GM23248 (cell line): ENCODE data around the gene MARS1. TPM values are rescaled to one million over a fixed set of nuclear protein-coding genes. Genes with fewer than 3 reads are reported as not detected.

Experiments
- DNase-seq: peaks from one replicate; pipeline ENCODE4 v3.0.0-alpha.2; 2015
- H2AFZ ChIP-seq: fragments of 200-600 bp; sonication (generic); 2 replicates; pipeline ENCODE4 v1.6.1; 2016; ENCODE audit warnings: antibody characterized with exemption
- H3F3A ChIP-seq: fragments of 200-600 bp; sonication (generic); 2 replicates; pipeline ENCODE4 v1.6.1; 2016; ENCODE audit warnings: mild to moderate bottlenecking, antibody characterized with exemption, mixed run types; ENCODE audit not compliant: insufficient read depth
- H3K27ac ChIP-seq: fragments of 200-600 bp; sonication (generic); 2 replicates; pipeline ENCODE4 v1.5.1; 2016; ENCODE audit warnings: mild to moderate bottlenecking
- H3K27me3 ChIP-seq: fragments of 200-600 bp; sonication (generic); replicated peaks from 2 replicates; pipeline ENCODE4 v1.6.1; 2016; ENCODE audit warnings: mild to moderate bottlenecking; ENCODE audit not compliant: insufficient read depth
- H3K36me3 ChIP-seq: fragments of 200-600 bp; sonication (generic); 2 replicates; pipeline ENCODE4 v1.6.1; 2016; ENCODE audit warnings: low read depth, mild to moderate bottlenecking
- H3K4me1 ChIP-seq: fragments of 200-600 bp; sonication (generic); 2 replicates; pipeline ENCODE4 v1.6.1; 2016; ENCODE audit warnings: mild to moderate bottlenecking; ENCODE audit not compliant: insufficient read depth
- H3K4me2 ChIP-seq: fragments of 200-600 bp; sonication (generic); one replicate; pipeline ENCODE4 v1.6.1; 2016; ENCODE audit warnings: mild to moderate bottlenecking; ENCODE audit not compliant: unreplicated experiment
- H3K4me3 ChIP-seq: fragments of 200-600 bp; sonication (generic); 2 replicates; pipeline ENCODE4 v1.5.1; 2016; ENCODE audit warnings: mild to moderate bottlenecking
- H3K79me2 ChIP-seq: fragments of 200-600 bp; sonication (generic); 2 replicates; pipeline ENCODE4 v1.6.1; 2016; ENCODE audit warnings: mild to moderate bottlenecking; ENCODE audit not compliant: insufficient read depth
- H3K9ac ChIP-seq: fragments of 200-600 bp; sonication (generic); 2 replicates; pipeline ENCODE4 v1.6.1; 2016; ENCODE audit warnings: mild to moderate bottlenecking
- H3K9me2 ChIP-seq: fragments of 200-600 bp; sonication (generic); 2 replicates; pipeline ENCODE4 v1.6.1; 2016; ENCODE audit warnings: mixed run types, mild to moderate bottlenecking, moderate library complexity; ENCODE audit not compliant: insufficient read depth
- H3K9me3 ChIP-seq: fragments of 200-600 bp; sonication (generic); one replicate; pipeline ENCODE4 v1.6.1; 2017; ENCODE audit warnings: low read depth
- H4K20me1 ChIP-seq: fragments of 200-600 bp; sonication (generic); 2 replicates; pipeline ENCODE4 v1.6.0; 2016; ENCODE audit not compliant: insufficient read depth
- EZH2 ChIP-seq: fragments of 200-600 bp; sonication (generic); IDR thresholded peaks from 2 replicates; pipeline ENCODE4 v1.6.1; 2018; ENCODE audit warnings: antibody characterized with exemption, mild to moderate bottlenecking; ENCODE audit not compliant: insufficient read depth, poor library complexity, severe bottlenecking
- EZH2phosphoT487 ChIP-seq: fragments of 200-600 bp; sonication (generic); IDR thresholded peaks from 2 replicates; pipeline ENCODE4 v1.6.1; 2018; ENCODE audit warnings: antibody characterized with exemption, moderate library complexity, mild to moderate bottlenecking, low read depth; ENCODE audit not compliant: insufficient read depth
- WGBS, 2 experiments: methylation state at CpG; one replicate each; pipeline ENCODE4 v1.1.6; 2015 to 2017; ENCODE audit warnings: low lambda C conversion rate in 2 of 2, low coverage in 1 of 2; ENCODE audit errors: missing lambda C conversion rate in 2 of 2; 5-methylcytosine and 5-hydroxymethylcytosine counted together
- in situ Hi-C: fragments of 300-500 bp; cut with MboI; formaldehyde crosslinking; loops from 2 replicates; pipeline ENCODE4 v1.15.0; 2020
- polyA plus RNA-seq: library from polyadenylated mRNA; unstranded; fragments of >200 nt; fragmentation: Nextera tagmentation; extraction: Ambion mirVana; gene quantifications from 2 replicates; pipeline ENCODE4 v1.2.1, GENCODE V29; 2016
- total RNA-seq: library from RNA; depleted of rRNA; stranded (reverse); fragments of >200 nt; shearing (Covaris generic); gene quantifications from 2 replicates; pipeline ENCODE4 v1.2.3, GENCODE V29; 2014

MARS1 gene
- total and polyA plus RNA-seq, 2 experiments from 2014 or later: 184 to 272 TPM

- Histone ChIP-seq H3K4me1 (peaks cover 7% of the 10 kb centered on the region), H3K9ac (no peak overlapping the region), H3K4me3 (no peak overlapping the region), H3K27ac (no peak overlapping the region), H4K20me1 (no peaks in the 10 kb centered on the region), H3K9me3 (no peaks in the 10 kb centered on the region), H3K4me2 (no peak overlapping the region), H3K27me3 (no peaks in the 10 kb centered on the region), H3K36me3 (peaks cover 63% of the 10 kb centered on the region), H2AFZ (no peak overlapping the region), H3K79me2 (peaks cover 50% of the 10 kb centered on the region), H3F3A (peaks cover 42% of the 10 kb centered on the region), H3K9me2 (no peaks in the 10 kb centered on the region)
- in situ Hi-C loops: no loop called here
- TF ChIP-seq EZH2phosphoT487: no peak
- TF ChIP-seq EZH2: no peak
- no peak for DNase-seq
- 72 to 73% methylated on average over 10 of the region's 10 CpGs for WGBS, 2 experiments
These were observed 41.1 kb downstream of the MARS1 start for GRCh38 chr12:57528831-57529555.

- Histone ChIP-seq H2AFZ (no peak overlapping the region), H3K36me3 (peaks cover 65% of the 10 kb centered on the region), H3F3A (peaks cover 35% of the 10 kb centered on the region), H3K9ac (no peak overlapping the region), H3K27me3 (no peaks in the 10 kb centered on the region), H3K4me2 (no peak overlapping the region), H3K4me3 (no peak overlapping the region), H3K27ac (no peak overlapping the region), H3K4me1 (no peaks in the 10 kb centered on the region; the same call in 1 of the 2 replicates), H4K20me1 (no peaks in the 10 kb centered on the region), H3K79me2 (peaks cover 42% of the 10 kb centered on the region), H3K9me3 (no peaks in the 10 kb centered on the region), H3K9me2 (no peaks in the 10 kb centered on the region)
- TF ChIP-seq EZH2 (no peak), EZH2phosphoT487 (no peak)
- in situ Hi-C loops: no loop called here
- WGBS, 2 experiments: 66 to 67% methylated on average over 6 of the region's 6 CpGs
- no peak for DNase-seq
These were observed 42.0 kb downstream of the MARS1 start for GRCh38 chr12:57529831-57530230.

DNA sequence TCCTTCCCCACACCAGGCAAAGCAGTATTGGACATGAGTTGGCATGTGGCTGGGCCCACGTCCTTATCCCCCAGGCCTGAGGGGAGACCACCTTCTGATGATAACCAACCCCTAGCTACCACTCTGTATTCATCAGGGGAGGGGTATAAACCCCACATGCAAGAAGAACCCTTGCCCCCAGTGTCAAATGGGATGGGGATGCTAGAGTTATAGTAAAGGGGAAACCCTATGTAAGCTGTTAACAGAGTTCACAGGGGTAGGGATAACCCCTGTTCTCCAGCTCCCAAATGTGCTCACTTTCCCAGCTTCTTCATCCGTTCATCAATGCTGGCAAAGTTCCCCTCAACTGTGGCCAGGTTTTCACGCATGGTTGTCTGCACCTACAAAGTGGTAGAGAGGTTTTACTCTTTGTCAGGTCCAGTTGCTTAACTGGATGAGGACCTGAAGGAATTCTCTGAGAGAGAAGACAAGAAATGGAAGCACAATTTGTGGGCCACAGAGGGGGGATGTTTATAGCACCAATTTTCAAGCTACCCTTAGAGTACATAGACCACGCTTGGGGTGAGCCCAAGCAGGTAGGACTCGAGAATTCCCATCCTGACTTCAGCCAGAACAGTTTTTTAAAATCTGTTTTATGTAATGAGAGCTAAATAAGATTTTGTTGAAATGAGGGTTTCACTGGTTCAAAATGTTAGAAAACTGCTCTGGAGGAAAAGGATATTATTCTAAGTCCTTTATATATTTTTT lies 42.7 kb downstream of the MARS1 start:
- 82 to 86% methylated on average over 5 of the region's 5 CpGs for WGBS, 2 experiments
- peaks cover 35% of the 10 kb centered on the region for H3K79me2 ChIP-seq
- peaks cover 65% of the 10 kb centered on the region for H3K36me3 ChIP-seq
- no peak overlapping the region for H2AFZ ChIP-seq
- no peaks in the 10 kb centered on the region for H3K9me3 ChIP-seq
- H3K27me3 ChIP-seq: no peaks in the 10 kb centered on the region
- H3K4me1 ChIP-seq: no peaks in the 10 kb centered on the region
- no peaks in the 10 kb centered on the region for H4K20me1 ChIP-seq
- no peaks in the 10 kb centered on the region for H3K9me2 ChIP-seq
- H3K4me3 ChIP-seq: no peak overlapping the region
- no peak overlapping the region for H3K27ac ChIP-seq
- in situ Hi-C loops: no loop called here
- H3F3A ChIP-seq: peaks cover 35% of the 10 kb centered on the region
- no peak for DNase-seq
- TF ChIP-seq EZH2: no peak
- TF ChIP-seq EZH2phosphoT487: no peak
- H3K4me2 ChIP-seq: no peak overlapping the region
- no peak overlapping the region for H3K9ac ChIP-seq

DNA sequence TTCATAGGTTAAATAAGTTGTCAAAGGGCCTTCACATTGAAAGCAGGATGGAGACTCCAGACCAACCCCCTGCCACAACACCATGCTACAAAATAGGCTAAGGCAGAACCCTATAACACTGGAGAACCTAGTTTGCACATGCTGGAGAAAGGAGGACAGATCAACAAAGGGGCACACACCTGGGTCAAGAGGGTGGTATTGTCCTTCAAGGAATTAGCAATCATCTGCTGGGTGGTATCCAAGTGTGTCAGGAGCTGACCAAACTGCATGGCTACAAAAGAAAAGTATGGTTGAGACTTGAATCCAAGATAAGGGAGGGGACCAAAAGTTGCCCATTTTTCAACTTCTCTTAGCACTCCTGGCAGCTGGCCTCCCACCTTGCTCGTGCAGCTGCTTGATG lies 44.0 kb downstream of the MARS1 start:
- in situ Hi-C loops: no loop called here
- H3F3A ChIP-seq: peaks cover 35% of the 10 kb centered on the region
- H3K4me3 ChIP-seq: no peak overlapping the region
- no peak for DNase-seq
- TF ChIP-seq EZH2 (no peak), EZH2phosphoT487 (no peak)
- no peak overlapping the region for H2AFZ ChIP-seq
- no peaks in the 10 kb centered on the region for H4K20me1 ChIP-seq
- H3K79me2 ChIP-seq: peaks cover 22% of the 10 kb centered on the region
- H3K27ac ChIP-seq: no peak overlapping the region
- H3K4me1 ChIP-seq: no peaks in the 10 kb centered on the region
- no peak overlapping the region for H3K4me2 ChIP-seq
- H3K9me2 ChIP-seq: no peaks in the 10 kb centered on the region
- peaks cover 65% of the 10 kb centered on the region for H3K36me3 ChIP-seq
- H3K27me3 ChIP-seq: no peaks in the 10 kb centered on the region
- WGBS, 2 experiments: 22 to 23% methylated on average over 1 of the region's 1 CpG
- no peaks in the 10 kb centered on the region for H3K9me3 ChIP-seq
- no peak overlapping the region for H3K9ac ChIP-seq
